GM18502 (cell line): ENCODE results near the gene RELL2.
A peak's percentile ranks its signal among the peaks of the same experiment; 100 is the strongest.

ENCODE experiments used
- ATAC-seq: cut with Tn5 transposase; IDR thresholded peaks from one replicate; pipeline ENCODE4 v1.9.1; 2021; ENCODE audit warnings: mild to moderate bottlenecking; ENCODE audit not compliant: unreplicated experiment, poor library complexity

Gene RELL2

DNA sequence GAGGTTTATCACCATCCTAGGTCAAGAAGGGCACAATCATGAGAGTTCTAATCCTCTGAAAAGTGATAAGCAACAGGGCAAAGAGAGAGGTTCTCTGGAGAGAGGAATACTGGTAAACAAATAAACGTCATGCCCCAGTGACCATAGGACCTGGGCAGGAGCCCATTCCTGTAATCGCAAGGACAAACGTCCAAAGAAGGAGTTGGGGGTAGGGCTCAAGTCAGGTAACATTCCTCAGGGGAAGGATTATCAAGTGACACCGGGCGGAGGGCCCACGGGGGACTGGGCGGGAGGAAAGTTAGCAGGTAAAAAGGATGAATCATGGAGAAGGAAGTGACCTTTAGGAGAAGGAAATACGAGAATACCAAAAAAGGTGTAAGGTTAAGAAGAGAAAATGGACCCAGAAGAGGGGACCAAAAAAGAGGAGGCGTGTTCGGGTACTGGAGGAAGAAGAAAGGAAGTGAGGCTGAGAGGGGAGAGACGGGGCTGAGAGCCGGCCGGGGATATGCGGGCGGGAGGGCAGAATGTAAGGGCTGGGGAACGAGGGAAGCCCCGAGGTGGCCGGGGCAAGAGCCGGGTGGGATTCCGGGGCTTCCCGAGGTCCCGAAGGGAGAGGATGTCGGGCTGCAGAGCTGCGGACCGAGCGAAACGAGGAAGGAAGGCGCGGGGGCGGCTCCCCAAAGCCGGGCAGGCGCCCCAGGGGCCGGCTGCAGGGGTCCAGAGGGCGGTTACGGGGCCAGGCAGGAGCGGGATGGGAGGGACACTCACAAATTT is 18.6 kb upstream of the RELL2 start:
- peak; percentile 23 for ATAC-seq

DNA sequence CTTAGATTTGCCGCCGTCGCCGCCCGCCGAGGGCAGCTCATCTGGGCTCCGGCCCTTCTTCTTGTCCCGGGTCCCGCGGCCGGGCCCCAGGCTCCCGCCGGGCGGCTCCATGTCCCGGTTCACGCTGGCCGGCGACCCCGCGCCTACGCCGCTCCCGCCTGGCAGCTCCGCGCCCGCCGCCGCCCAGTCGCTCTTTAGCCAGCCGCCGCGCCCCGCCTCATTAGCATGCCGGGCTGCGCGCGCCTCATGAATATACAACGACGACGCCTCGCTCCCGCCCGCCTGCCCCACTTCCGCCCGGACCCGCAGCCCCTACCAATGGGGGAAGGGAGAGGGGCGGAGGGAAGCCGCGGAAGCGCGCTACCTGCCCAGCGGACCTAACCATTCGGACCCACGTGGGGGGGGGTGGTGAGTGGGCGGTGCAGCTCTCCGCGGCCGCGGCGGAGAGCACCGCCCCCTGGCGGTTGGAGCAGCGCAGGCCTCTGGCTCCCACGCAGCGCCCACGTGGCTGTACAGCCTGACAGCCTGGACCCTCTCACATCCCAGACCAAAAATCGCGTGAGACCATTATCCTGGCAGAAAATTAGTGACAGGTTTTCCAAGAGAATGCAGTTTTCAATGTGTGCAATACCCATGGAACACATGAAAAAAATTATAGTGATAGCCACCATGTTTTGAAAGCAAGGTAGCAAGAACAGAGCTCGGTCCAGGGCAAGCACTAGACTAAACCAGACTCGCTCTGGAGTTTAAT is 17.8 kb upstream of the RELL2 start, which contains the start of gene DIAPH1:
Gene DIAPH1 (minus strand): TSS at position 197 of the 751 bp plus-strand sequence. CDS start 86 bp downstream, at position 111.
- ATAC-seq = peak; percentile 87

DNA sequence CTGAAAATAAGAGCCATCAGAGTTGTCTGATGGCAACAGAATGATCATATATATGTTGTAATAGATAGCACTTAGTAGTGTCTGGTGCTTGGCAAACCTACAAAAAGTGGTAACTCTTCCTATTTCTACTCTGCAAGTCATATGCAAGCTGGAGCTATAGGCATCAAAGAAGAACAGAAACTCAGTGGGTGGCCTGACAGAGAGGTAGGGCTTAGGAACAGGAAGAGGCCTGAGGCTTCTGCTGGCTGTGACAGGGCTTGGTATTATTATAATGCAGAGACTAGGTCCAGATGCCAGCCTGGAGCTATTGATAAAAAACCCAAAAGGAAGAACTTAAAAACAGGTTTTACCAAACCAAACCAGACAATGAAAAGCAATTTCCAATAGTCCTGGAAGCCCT is 13.6 kb upstream of the RELL2 start:
- peak; percentile 64 for ATAC-seq

- ATAC-seq = no peak
Observed at GRCh38 chr5:141623611-141624010, 13.2 kb upstream of the RELL2 start.

- no peak for ATAC-seq
Observed at GRCh38 chr5:141628175-141628788, 8.5 kb upstream of the RELL2 start.

- ATAC-seq = no peak
Observed at GRCh38 chr5:141630570-141631140, 6.1 kb upstream of the RELL2 start.

DNA sequence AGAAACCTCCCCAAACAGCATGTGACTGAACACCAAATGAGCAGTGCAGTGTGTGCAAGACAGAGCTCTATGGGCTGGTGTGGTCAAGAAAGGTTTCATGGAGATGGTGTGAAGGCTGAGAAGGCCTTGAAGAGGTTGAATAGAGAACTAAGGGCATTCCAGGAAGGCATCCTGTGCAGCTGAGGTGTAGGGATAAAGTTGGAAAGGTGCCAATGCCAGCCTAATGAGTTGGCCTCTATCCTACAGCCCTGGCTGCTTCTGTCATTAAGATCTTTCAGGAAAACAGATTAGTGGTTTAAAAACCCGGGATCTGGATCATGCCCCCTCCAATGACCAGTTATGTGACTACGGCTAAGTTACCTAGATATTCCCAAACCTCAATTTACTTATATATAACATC is 4.1 kb upstream of the RELL2 start:
- ATAC-seq = no peak

GRCh38 chr5:141633871-141634561 is 2.8 kb upstream of the RELL2 start:
- ATAC-seq = peak; percentile 74

DNA sequence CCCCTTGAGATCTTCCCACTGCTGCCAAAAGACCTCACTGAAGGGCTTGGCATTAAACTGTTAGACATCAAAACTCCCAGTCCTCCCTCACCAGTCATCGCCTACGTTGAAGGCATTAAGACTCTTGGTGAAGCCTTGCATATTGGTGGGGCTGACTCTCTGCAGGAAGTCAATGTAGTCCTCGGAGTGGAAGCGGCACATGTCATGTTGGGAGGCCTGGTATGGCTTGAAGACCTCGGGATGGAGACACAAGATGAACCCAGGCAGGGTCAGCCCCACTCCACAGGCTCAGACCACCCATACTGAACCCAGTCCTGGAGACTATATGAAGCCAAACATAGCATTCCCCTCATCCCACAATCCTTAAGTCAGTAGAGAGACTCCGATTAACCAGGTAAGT is 2.1 kb upstream of the RELL2 start:
- ATAC-seq = no peak

GRCh38 chr5:141635646-141636045 is 1.2 kb upstream of the RELL2 start:
- no peak for ATAC-seq

DNA sequence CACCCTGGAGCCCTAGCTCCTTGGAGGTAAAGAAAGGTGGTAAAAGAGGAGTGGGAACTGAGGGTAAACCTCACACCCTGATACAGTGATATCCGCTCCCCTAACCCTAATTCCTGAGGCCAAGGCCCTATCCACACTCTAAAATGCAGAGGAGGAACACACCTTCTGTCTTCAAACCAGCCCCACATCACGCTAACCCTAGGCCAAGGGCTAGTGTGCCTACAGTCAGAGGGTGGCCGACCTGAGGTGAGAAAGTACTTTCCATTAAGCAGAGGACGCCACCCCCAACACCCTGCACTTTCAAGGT is 738 bp upstream of the RELL2 start:
- no peak for ATAC-seq

DNA sequence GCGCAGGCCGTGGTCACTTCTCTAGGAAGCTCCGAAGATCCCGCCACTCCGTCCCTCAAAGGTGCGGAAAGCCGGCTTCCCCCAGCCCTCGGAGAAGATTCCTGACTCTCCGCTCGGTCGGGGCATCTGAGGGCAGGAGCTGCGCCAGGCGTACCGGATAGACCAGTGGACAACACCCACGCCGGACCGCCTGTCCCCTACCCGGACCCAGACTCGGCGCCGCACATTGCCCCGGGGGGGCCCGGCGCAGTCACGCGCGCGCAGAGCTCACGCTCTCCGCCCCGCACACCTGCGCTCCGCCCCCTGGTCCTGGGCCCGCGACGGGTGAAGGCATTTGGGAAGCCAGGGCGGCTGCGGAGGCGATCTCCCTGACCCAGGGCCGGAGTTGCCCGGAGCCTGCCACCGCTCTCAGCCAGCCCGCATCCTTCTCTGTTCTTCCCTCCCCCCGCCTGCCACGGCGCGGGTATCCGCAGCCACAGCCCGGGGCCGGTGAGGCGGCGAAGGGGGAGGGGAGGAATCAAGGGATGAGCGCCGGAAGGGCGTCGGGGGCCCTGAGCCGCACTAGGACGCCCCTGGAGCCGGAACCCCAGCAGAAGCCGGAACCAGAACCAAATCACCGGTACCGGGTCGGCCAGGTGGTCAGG is 448 bp downstream of the RELL2 start:
- peak; percentile 35 for ATAC-seq

DNA sequence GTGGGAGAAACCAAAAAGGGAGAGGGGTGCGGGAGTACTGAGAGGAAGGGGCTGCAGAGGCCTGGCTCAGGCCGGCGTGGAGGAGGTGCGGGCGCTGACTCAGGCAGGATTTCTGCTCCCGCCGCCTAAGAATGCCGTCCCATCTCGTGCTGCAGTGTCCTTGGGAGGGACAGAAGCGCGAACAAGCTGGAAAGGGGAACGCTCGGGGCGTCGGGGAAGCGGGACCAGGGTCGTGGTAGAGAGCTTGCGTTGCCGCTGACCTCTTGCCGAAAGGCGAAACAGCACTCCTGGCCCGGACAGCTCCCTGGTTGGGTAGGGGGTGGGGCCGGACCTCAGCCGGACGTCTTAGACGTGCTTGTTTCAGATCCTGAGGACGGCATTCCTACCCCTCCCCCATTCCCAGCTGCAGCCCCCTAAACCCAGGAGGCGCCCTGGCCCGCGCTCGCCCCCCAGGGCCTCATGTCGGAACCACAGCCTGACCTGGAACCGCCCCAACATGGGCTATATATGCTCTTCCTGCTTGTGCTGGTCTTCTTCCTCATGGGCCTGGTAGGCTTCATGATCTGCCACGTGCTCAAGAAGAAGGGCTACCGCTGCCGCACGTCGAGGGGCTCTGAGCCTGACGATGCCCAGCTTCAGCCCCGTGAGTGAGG is 1.1 kb downstream of the RELL2 start:
- ATAC-seq = peak; percentile 33

- no peak for ATAC-seq
Observed at GRCh38 chr5:141638771-141639170, 2.0 kb downstream of the RELL2 start.

GRCh38 chr5:141639357-141640050 is 2.7 kb downstream of the RELL2 start:
- ATAC-seq = no peak

- ATAC-seq = no peak
Observed at GRCh38 chr5:141640051-141640415, 3.2 kb downstream of the RELL2 start.

GRCh38 chr5:141640698-141641097 is 3.9 kb downstream of the RELL2 start:
- no peak for ATAC-seq

DNA sequence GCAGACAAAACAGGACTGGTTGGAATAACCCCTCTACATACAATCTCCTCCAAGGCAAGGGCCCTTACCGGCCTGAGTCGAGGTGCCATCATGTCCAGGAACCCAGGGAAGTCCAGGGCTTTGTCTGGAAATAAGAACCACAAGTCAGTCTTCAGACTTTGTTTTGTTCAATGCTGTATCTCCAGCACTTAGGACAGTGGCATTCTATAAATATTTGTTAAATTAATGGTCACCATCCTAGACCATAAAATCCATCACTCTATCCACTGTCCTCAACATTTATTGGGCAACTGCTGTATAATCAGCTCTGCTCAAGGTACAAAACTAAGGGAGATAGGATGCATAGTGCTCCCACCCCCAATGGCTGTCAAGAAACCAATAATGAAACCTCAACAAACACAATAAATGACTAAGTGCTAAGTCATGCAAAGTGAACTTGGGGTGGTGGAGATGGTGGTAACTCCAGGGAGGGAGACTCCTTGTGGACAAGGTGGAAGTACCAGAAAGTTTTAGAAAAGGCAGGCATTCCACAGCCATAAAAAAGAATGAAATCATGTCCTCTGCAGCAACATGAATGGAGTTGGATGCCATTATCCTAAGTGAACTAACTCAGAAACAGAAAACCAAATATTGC is 5.0 kb downstream of the RELL2 start:
- ATAC-seq = peak; percentile 59

- ATAC-seq = no peak
Observed at GRCh38 chr5:141646026-141646425, 9.2 kb downstream of the RELL2 start.
